ENCODE results near the gene COL7A1.

DNA sequence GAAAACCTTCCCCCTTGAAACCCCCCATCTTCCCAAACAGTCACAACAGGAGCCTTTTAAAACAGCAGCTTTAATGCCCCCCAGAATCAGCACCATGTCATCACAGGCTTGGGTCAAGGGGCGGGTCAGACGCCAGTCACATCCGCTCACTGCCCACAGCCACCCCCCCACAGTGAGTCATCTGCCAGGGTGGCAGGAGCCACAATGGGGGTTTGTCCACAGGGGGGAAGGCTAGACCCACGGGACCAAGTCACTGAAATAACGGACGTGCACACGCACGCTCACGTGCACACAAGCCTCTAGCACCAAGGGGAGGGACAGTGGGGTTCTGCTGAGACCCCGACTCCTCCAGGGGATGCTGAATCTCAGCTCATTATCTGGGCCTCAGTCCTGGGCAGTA is 31.1 kb downstream of the COL7A1 start:
- TF ChIP-seq POLR2A (IDR thresholded peaks at IDR 0.05), result no peak
- TF ChIP-seq, protein P1, sequence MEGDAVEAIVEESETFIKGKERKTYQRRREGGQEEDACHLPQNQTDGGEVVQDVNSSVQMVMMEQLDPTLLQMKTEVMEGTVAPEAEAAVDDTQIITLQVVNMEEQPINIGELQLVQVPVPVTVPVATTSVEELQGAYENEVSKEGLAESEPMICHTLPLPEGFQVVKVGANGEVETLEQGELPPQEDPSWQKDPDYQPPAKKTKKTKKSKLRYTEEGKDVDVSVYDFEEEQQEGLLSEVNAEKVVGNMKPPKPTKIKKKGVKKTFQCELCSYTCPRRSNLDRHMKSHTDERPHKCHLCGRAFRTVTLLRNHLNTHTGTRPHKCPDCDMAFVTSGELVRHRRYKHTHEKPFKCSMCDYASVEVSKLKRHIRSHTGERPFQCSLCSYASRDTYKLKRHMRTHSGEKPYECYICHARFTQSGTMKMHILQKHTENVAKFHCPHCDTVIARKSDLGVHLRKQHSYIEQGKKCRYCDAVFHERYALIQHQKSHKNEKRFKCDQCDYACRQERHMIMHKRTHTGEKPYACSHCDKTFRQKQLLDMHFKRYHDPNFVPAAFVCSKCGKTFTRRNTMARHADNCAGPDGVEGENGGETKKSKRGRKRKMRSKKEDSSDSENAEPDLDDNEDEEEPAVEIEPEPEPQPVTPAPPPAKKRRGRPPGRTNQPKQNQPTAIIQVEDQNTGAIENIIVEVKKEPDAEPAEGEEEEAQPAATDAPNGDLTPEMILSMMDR (IDR thresholded peaks at IDR 0.05), result no peak
